BJ (cell line): ENCODE results near the gene ETV6. TPM values are rescaled to one million over a fixed set of nuclear protein-coding genes. Genes with fewer than 3 reads are reported as not detected.

Experiments
- CTCF ChIA-PET: fragments of 350-600 bp; formaldehyde crosslinking; extraction: SDS; loops from one replicate; lab custom pipeline; 2021; ENCODE audit warnings: antibody characterized with exemption, inconsistent platforms; lab: Yijun Ruan, JAX
- POLR2A ChIA-PET: fragments of 300-600 bp; sonication (Branson Sonifier 250); formaldehyde crosslinking; extraction: SDS; loops from one replicate; lab custom pipeline; 2021; ENCODE audit warnings: antibody characterized with exemption; lab: Charles Lee
- DNase-seq: peaks from one replicate; pipeline ENCODE4 v3.0.0-alpha.2; 2011; ENCODE audit warnings: low read depth
- H3K27me3 ChIP-seq: 2 replicates; pipeline ENCODE4 v1.6.0; 2011; ENCODE audit warnings: low read length; ENCODE audit not compliant: control insufficient read depth, insufficient read depth
- H3K36me3 ChIP-seq: 2 replicates; pipeline ENCODE4 v1.5.1; 2011; ENCODE audit warnings: low read length; ENCODE audit not compliant: control insufficient read depth, insufficient read depth
- H3K4me3 ChIP-seq: 2 replicates; pipeline ENCODE4 v1.5.1; 2011; ENCODE audit warnings: low read depth, mild to moderate bottlenecking, control low read depth, low read length
- polyA plus RNA-seq: library from polyadenylated mRNA; depleted of rRNA; stranded (reverse); fragments of >200 nt; gene quantifications from 2 replicates; pipeline ENCODE4 v1.2.3, GENCODE V29; 2011
- TF ChIP-seq, protein P1 (sequence below): IDR thresholded peaks from 2 replicates; pipeline ENCODE4 v1.5.1; 2011; ENCODE audit warnings: low read depth, mild to moderate bottlenecking, control low read depth, inconsistent platforms, low read length, moderate library complexity; ENCODE audit not compliant: insufficient read depth

The ETV6 gene
- polyA plus RNA-seq, 1 experiment: 10.7 TPM

DNA sequence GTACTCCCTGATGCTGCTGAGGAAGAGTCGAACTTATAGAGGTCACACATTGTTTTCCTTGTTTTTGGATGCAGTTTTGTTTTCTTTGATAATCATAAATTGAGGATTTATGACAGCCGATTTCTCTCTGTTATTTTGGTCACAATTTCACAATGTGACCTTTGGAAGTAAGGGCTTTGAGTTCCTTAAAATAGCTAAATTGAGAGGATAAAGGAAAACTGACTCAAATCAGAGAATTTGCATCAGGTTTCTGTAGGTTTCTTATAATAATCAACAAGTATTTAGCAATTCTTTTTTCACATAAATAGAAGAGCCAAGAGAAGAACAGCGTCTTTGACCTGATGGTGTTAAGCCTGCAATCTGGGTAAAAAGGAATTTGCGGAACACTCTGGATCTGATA, 66.1 kb downstream of the ETV6 start:
- H3K4me3 ChIP-seq: no peak overlapping the region
- ChIA-PET POLR2A (no interaction called here), CTCF (no interaction called here)
- TF ChIP-seq, protein P1, sequence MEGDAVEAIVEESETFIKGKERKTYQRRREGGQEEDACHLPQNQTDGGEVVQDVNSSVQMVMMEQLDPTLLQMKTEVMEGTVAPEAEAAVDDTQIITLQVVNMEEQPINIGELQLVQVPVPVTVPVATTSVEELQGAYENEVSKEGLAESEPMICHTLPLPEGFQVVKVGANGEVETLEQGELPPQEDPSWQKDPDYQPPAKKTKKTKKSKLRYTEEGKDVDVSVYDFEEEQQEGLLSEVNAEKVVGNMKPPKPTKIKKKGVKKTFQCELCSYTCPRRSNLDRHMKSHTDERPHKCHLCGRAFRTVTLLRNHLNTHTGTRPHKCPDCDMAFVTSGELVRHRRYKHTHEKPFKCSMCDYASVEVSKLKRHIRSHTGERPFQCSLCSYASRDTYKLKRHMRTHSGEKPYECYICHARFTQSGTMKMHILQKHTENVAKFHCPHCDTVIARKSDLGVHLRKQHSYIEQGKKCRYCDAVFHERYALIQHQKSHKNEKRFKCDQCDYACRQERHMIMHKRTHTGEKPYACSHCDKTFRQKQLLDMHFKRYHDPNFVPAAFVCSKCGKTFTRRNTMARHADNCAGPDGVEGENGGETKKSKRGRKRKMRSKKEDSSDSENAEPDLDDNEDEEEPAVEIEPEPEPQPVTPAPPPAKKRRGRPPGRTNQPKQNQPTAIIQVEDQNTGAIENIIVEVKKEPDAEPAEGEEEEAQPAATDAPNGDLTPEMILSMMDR: no peak
- no peaks in the 10 kb centered on the region for H3K36me3 ChIP-seq
- H3K27me3 ChIP-seq: no peaks in the 10 kb centered on the region
- DNase-seq: no peak

DNA sequence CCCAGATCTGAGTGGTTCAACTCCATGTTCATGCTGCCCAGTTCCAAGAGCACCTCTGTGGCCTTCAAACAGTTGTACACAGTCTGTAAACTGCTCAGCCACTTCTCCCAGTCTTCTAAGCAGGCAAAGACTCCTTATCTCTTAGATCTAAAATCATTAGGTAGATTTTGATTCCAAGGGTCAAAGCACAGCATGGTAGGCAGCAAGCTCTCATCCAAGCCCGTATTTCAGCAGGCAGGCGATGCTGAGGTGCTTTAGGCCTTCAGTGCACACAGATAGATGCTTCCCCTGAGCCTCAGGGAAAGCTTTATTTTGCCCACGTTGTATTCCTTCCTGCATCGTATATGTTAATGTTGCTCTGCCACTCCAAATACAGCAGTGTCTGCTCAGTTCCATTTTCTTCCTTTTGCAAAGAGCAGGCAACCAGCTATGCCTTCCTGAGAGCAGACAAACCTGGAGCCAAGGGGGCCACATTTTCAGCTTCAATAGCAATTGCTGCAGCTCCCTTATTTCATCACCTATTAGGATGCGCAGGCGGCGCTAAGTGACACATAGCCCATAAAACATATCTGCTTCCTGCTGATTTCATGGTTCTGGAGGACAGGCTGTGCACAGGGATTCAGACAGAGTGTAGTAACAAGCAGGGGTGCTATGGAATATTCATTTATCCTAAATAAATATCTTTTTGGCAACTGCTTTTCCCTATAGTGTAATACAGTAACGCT, 67.5 kb downstream of the ETV6 start:
- H3K4me3 ChIP-seq: no peak overlapping the region
- no peaks in the 10 kb centered on the region for H3K27me3 ChIP-seq
- ChIA-PET CTCF (interaction anchor here (0.8 to 1.1 kb wide), 2 partner anchors 15 to 31 kb away, joined by 3 read pairs; no protein-coding TSS in a partner anchor), POLR2A (no interaction called here)
- H3K36me3 ChIP-seq: no peaks in the 10 kb centered on the region
- TF ChIP-seq, protein P1: no peak
- no peak for DNase-seq

DNA sequence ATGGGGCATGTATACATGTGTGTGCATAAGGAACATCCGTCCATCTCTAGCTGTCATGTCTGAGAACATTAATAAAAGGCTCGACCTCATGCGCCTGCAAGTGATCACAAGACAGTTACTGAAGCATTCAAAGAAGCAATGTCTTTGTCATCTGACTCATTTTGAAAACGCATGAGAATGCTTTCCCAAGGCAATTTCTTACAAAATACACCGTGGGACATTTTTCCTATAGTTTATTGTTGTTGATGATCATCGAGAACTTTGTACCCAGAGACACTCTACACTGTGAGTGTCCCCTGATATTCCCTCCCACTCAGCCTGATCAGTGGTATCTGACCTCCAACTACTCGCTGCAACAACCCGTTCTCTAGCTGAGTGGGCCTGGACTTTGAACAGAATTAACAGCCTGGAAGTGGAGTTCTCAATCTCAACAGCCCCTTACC, 68.1 kb downstream of the ETV6 start:
- no peaks in the 10 kb centered on the region for H3K36me3 ChIP-seq
- POLR2A ChIA-PET: no interaction called here
- no peak overlapping the region for H3K4me3 ChIP-seq
- no peak for DNase-seq
- CTCF ChIA-PET: interaction anchor here (1.1 kb wide), 1 partner anchor 16 kb away, joined by 3 read pairs; no protein-coding TSS in a partner anchor
- no peaks in the 10 kb centered on the region for H3K27me3 ChIP-seq
- TF ChIP-seq, protein P1: no peak

DNA sequence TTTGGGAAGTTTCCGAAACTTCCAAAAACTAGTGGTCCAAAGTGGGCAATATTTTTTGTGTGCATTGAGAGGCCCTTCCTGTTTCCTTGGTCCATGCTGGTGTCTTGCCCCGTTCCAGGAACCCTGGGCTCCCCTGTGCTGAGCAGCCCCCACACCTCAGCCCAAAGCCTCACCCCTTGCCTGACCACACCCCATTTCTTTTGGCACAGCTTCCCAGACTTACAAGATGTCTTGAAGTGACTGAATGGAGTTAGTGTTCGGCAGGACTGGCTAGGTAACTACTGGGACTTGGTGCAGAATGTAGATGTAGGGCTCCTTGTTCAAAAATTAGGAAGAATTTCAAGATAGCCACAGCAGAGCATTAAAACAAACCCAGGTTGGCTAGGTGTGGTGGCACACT, 68.6 kb downstream of the ETV6 start:
- no peak for DNase-seq
- ChIA-PET POLR2A (no interaction called here), CTCF (interaction anchor here (1.1 kb wide), 1 partner anchor 17 kb away, joined by 3 read pairs; no protein-coding TSS in a partner anchor)
- TF ChIP-seq, protein P1: no peak
- no peaks in the 10 kb centered on the region for H3K27me3 ChIP-seq
- no peak overlapping the region for H3K4me3 ChIP-seq
- no peaks in the 10 kb centered on the region for H3K36me3 ChIP-seq

DNA sequence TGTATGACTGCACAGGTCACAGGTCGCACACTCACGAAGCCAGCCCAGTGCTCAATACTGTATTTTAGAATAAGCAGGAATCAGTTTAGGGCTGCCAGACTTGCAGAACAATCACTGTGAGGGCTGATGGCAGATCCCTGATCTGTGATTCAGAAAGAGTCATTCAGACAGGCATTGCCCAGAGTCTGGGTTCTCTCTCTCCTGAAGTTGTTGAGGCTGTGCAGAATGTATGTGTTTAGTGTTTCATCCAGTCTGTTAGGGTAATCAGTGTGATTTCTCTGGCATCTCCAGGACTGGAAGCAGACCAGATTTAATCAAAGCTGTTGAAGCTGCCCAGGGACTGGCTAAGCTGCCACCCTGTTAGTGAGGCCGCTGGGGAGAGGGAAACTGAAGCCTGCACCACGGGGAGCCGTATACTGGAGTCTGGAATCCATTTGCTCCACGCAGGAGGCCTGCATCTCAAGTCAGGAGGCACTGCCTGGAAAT, 69.3 kb downstream of the ETV6 start:
- TF ChIP-seq, protein P1: no peak
- CTCF ChIA-PET: no interaction called here
- DNase-seq: no peak
- Histone ChIP-seq H3K27me3 (no peaks in the 10 kb centered on the region), H3K4me3 (no peak overlapping the region), H3K36me3 (no peaks in the 10 kb centered on the region)
- POLR2A ChIA-PET: no interaction called here
